GM18951 (cell line): ENCODE measurements around the gene TBRG4.
"Not testable (repeated sequence)": the region's sequence is repeated elsewhere in the genome, so short reads cannot be mapped to it uniquely, and the experiment has no call there.

ENCODE experiments used
- POLR2A ChIP-seq: IDR thresholded peaks from 4 replicates; pipeline ENCODE4 v1.6.1; 2011; ENCODE audit warnings: mild to moderate bottlenecking; ENCODE audit not compliant: insufficient read length, insufficient read depth; ENCODE audit errors: extremely low read depth
- in situ Hi-C: fragments of 300-500 bp; cut with MboI; formaldehyde crosslinking; loops from one replicate; pipeline ENCODE4 v1.12.0; 2022; ENCODE audit warnings: low sequenced_read_pairs, mixed read lengths, inconsistent platforms; ENCODE audit not compliant: unreplicated experiment

TBRG4 gene

DNA sequence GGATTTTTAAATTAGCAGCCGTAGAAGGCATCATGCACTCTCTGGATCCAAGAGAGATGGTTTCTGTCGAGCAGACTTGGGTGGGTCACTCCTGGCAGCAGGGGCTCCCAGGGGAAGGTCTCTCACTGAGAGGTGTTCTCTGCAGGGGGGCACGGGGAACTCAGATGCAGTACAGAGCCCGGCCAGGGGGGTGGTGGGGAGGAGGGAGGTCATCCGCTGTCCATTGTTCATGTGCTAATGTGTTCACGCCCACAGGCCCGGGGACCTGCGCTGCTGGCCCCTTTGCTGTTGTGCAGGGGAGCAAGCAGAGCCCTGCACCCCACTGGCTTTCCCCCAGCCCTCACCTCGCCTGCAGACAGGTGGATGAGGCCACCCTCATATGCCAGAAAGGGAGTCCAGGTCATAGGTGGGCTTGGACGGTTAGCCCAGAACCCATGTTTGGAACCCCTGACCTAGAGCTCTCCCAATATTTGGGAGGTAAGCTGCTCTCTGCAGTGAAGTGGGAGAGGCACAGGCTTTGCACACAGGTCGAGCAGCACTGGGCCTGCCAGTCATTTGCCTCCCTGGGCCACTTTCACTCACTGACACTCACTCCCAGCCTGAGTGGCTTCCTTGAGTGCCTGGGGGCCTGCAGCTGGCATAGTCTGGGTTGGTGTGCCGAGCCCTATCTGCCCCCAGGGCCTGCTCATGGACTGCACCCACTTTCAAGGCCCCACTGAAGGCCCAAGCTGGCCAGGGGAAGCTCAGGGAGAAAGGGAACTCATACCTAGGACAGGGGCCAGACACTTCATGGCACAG is 12.6 kb upstream of the TBRG4 start:
- TF ChIP-seq POLR2A = no peak
- in situ Hi-C loops = no loop called here

DNA sequence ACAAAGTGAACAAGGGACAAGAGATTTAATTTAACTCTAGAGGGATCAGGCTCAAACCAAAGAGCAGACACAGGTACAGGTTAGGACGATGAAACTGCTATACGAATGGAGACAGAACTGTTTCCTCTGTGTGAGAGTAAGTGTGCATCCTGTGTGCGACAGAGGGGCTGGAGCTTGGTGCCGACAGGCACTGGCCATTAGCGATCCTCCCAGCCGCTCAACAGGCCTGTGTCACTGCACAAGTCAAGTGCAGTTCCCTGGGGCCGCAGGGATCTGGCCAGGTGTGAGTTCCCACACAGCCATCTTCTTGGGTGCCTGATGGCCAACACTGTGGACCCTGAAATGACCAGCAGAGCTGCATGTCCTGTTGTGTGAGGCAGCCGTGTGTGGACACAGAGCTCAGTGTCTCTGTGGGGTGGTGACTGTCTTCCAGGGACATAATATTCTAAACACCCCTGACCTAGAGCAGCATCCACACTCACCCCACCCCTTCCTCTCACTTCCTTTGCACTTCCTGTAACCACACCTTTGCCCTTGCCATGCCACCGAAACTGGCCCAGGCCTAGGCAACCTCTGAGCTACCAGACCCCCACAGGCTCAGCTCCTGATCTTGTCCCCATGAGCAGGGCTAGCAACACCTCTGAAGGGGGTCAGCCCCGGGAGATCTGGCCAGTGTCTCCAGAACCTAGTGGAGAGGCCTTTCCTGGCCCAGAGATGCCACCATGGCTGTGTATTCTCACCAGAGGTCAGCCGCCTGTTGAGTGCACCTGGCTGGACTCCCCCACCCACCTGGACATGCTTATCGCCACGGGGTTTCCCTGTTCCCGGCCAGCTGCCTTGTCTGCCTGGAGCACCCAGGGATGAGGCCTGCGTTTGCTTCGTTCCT is 11.7 kb upstream of the TBRG4 start:
- in situ Hi-C loops = no loop called here
- TF ChIP-seq POLR2A = no peak

DNA sequence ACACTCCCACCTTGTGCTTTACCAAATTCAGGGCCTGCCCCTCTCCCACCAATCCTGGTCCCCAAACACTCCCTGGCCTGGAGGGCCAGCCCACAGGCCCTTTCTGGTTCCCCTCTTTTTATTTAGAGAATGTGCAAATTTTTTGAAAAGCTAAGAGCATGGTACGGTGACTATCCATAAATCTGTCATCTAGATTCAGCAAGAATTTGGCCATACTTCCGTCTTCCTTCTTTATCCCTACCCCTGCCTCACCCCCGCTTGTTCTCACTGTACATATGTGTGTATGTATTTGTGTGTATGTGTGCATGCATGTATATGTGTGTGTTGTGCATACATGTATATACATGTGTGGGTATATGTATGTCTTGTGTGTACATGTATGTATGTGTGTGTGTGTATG is 8.1 kb upstream of the TBRG4 start:
- no peak for TF ChIP-seq POLR2A
- in situ Hi-C loops = no loop called here

DNA sequence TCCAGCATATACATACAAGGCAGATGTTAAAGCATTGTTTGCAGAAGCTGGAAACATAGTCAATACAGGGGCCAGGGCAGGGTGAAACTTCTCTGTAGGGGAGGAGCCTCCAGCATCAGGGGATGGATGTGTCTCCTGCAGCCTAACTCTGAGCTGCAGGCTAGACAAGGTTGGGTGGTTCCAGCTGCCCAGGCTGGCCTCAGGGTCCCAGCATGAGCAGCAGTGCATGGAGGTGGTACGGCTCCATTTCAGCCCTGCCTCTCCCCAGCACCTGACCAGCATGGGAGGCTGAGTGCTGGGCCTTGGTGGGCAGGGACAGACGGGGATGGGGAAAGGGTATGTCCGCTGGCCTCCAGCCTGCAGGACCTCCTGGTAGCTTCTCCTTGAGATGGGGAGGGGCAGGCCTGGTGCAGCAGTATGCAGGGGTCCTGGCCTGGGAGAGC is 7.4 kb upstream of the TBRG4 start:
- in situ Hi-C loops = no loop called here
- TF ChIP-seq POLR2A = no peak

DNA sequence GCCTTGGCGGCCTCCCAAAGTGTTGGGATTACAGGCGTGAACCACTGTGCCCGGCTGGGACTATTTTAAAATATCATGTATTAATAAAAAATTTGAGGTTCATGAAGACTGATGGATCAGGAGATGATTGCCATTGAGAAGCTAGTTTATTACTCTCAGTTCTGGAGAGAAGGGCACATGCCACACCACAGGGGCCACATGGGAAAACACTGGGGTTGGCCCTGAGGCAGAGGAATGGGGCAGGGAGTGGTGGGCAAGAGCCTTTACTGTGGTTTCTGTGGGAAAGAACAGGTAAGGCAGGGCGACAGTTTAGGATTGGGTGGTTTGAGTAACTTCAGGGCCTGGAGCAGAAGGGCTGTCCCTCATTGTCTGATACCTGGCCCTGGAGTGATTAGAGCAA is 6.8 kb upstream of the TBRG4 start:
- no peak for TF ChIP-seq POLR2A
- in situ Hi-C loops = no loop called here

DNA sequence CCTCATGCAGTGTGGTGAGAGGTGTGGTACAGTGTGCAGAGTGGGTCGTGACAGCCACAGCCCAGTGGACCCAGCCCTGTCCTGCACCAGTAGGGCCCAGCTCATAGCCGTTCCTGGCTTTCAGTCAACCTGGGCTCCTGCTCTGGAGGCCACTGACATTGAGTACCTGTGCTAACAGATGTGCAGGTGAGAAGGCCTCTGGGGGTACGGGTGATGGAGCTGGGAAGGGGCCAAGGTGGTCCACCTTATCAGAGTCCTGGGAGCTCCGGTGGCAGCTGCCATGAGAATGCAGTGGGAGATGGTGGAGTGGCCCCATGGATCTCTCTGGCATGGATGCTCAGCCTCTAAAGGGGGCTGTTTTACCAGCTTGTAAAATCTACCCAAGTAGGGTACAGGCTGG is 6.1 kb upstream of the TBRG4 start:
- in situ Hi-C loops = no loop called here
- no peak for TF ChIP-seq POLR2A

DNA sequence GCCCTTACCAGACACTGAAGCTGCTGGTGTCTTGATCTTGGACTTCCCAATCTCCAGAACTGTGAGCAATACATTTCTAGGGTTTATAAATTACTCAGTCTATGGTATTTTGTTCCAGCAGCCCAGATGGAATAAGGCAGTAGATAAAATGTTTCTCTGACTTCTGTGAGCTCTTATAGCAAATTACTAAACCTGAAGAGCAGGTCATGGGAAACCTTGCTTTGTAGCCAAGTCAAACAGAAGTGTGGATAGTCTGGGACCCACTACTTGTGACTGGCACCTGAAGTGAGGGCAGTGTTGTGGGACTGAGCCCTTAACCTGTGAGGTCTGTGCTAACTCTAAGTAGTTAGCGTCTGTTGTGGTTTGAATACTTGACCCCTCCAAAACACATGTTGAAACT is 4.6 kb upstream of the TBRG4 start:
- in situ Hi-C loops = no loop called here
- TF ChIP-seq POLR2A = no peak

DNA sequence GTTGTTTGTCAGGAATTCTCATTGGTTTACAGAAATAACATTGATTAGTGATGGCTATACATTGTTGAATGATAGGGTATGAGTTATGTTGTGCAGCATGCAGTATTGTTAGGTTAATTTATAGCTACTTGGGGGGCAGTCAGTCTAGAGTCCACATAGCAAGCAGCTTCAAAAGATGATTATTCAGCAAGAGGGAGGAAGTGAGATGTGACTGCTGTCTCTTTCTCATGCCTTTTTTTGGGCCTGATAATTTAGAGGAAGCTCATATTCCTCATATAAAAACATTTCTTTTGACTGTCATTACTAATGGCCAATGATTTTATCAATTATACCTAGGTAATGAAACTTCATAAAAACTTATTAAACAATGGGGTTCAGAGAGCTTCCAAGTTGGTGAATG is 3.4 kb upstream of the TBRG4 start:
- in situ Hi-C loops = no loop called here
- no peak for TF ChIP-seq POLR2A

DNA sequence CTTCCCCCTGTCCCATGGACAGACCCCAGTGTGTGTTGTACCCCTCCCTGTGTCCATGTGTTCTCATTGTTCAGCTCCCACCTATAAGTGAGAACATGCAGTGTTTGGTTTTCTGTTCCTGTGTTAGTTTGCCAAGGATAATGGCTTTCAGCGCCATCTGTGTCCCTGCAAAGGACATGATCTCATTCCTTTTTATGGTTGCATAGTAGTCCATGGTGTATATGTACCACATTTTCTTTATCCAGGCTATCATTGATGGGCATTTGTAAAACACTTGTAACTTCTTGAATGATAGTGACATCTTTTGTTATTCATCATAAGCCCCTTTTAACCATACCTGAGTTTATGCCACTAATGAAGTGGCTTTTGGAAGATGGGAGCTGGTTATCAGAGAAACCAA is 2.8 kb upstream of the TBRG4 start:
- in situ Hi-C loops = not testable (repeated sequence)

DNA sequence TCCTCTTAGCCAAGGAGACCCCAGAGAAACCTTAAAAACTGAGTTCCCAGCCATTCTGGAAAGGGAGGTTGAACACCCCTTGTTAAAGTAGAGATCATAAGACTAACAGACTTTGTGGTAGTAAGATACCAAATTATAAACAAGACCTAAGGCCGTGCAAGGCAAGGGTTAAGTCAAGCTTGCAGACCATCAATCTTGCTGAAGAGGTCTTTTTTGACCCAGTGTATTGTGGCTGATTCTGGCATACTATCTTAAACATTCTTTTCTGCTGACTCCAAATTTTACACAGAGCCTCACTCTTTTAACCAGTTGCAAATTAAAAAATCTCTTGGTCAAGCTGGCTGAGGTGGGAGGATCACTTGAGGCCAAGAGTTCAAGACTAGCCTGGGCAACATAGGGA is 1.2 kb upstream of the TBRG4 start:
- in situ Hi-C loops = no loop called here
- no peak for TF ChIP-seq POLR2A

DNA sequence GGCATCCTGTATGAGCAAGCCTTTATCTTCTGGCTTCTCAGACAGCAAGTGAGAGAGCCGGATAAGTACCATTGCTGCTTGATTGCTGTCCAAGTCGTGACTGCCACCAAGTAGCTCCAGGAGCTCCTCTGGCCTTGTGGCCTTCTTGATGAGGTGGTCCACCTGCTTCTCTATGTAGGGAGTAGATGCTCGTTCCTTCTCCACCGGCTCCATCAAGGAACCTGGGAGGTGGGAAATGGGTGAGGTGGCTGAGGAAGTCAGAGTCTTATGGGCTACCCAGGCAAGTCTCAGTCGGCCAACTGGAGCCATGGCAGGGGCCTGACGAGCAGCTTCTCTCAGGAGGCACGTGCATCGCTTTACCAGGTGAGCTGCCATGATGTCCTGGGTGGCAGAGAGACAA is 2.6 kb downstream of the TBRG4 start:
- in situ Hi-C loops = no loop called here
- TF ChIP-seq POLR2A = no peak

DNA sequence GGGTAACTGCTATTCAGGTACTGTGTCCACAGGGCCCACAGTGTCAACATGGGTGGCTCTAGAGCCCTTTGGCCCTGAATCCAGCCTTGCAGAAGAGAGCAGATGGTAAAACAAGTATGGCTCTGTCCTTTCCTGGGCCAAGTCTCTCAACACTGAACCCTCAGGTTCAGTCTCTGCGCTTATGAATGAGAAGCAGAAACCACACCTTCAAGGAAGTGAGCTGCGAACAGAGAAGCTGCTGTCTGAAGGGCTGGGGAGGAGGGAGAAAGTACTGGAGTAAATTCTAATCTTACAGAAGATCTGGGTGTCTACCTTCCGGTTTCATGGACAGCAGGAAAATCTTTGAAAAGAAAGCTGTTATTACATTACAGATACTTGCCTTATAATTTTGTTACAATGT is 4.1 kb downstream of the TBRG4 start:
- no peak for TF ChIP-seq POLR2A
- in situ Hi-C loops = no loop called here

DNA sequence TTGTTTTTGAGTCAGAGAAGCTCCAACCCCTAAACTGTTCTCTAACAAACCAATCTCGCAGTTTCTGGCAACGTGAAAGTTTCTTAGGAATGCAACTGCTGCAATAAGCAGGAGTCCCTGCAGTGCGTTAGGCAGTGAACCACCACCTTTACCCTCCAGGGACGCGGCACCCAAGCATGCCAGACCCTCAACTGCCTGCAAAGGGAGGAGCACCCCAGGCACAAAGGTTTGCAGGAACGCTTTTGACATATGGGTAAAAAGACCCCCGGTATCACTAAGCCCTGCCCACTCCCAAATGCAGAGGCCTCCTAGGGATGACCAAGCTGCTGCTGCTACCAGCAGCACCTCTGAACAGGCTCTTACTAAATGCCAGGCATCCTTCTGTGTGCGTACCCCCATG is 4.7 kb downstream of the TBRG4 start:
- TF ChIP-seq POLR2A = no peak
- in situ Hi-C loops = no loop called here
